K562 (cell line): ENCODE results near the gene PRRC2A. TPM values are rescaled to one million over a fixed set of nuclear protein-coding genes. Genes with fewer than 3 reads are reported as not detected.

Source experiments
- BACH1 ChIP-seq: fragments of 200-800 bp; sonication (Bioruptor generic); IDR thresholded peaks from 2 replicates; pipeline ENCODE4 v1.6.1; 2016; ENCODE audit warnings: missing genetic modification characterization, missing compliant biosample characterization
- BMI1 ChIP-seq: fragments of 150-350 bp; IDR thresholded peaks from 2 replicates; pipeline ENCODE4 v1.6.1; 2014; ENCODE audit warnings: low read length
- E2F3 ChIP-seq: fragments of 250-450 bp; sonication (Bioruptor Pico); IDR thresholded peaks from 2 replicates; pipeline ENCODE4 v1.4.0; 2020; ENCODE audit warnings: mild to moderate bottlenecking
- MAFG ChIP-seq: fragments of 450-650 bp; conservative IDR thresholded peaks from 2 replicates; pipeline ENCODE4 v1.6.1; 2016; ENCODE audit warnings: missing genetic modification characterization, missing compliant biosample characterization
- MCM2 ChIP-seq: fragments of 450-650 bp; IDR thresholded peaks from 2 replicates; pipeline ENCODE4 v1.6.1; 2017; ENCODE audit warnings: low read depth, mild to moderate bottlenecking
- MGA ChIP-seq: fragments of 450-650 bp; IDR thresholded peaks from 2 replicates; pipeline ENCODE4 v1.6.1; 2016; ENCODE audit warnings: mild to moderate bottlenecking, moderate library complexity
- NR2F6 ChIP-seq: fragments of 450-650 bp; formaldehyde crosslinking; IDR thresholded peaks from 2 replicates; pipeline ENCODE4 v1.4.0; 2020; ENCODE audit warnings: mild to moderate bottlenecking
- RNF2 ChIP-seq: sonication (generic); IDR thresholded peaks from 2 replicates; pipeline ENCODE4 v1.6.1; 2016
- SIRT6 ChIP-seq: IDR thresholded peaks from one replicate; pipeline ENCODE4 v1.6.1; 2012; ENCODE audit warnings: low read depth, mild to moderate bottlenecking, control low read depth, inconsistent platforms, low read length, moderate library complexity
- SMARCE1 ChIP-seq: fragments of 450-650 bp; IDR thresholded peaks from 2 replicates; pipeline ENCODE4 v1.7.1; 2016; ENCODE audit warnings: mild to moderate bottlenecking
- XRCC3 ChIP-seq: fragments of 450-650 bp; IDR thresholded peaks from 2 replicates; pipeline ENCODE4 v1.6.1; 2017; ENCODE audit warnings: mild to moderate bottlenecking, moderate library complexity
- ZNF41 ChIP-seq: fragments of 250-450 bp; sonication (Bioruptor Pico); conservative IDR thresholded peaks from 2 replicates; pipeline ENCODE4 v1.4.0; 2020; ENCODE audit warnings: mild to moderate bottlenecking
- polyA plus RNA-seq, 8 experiments: library from polyadenylated mRNA; depleted of rRNA in 4 of 8; stranded (reverse) in 5 of 8; unstranded in 3 of 8; fragments of >200 nt; fragmentation: Nextera tagmentation in 2 of 8; fragmentation: Illumina TruSeq in 1 of 8; extraction: Ambion mirVana in 2 of 8; extraction: Trizol in 1 of 8; gene quantifications; 2 replicates each; pipeline versions ENCODE4 v1.2.1 to v1.2.3, GENCODE V29; 2011 to 2014; ENCODE audit warnings: inconsistent platforms in 1 of 8, missing spikeins in 1 of 8
- total RNA-seq, 7 experiments: library from RNA; depleted of rRNA in 6 of 7; stranded (reverse); fragments of >200 nt in 6 of 7; fragmentation: Illumina TruSeq in 2 of 7; extraction: Trizol in 2 of 7; gene quantifications; 2 replicates each; pipeline versions ENCODE4 v1.2.1 to v1.2.3, GENCODE V29; 2011 to 2021; ENCODE audit warnings: low replicate concordance in 1 of 7

The PRRC2A gene
- total and polyA plus RNA-seq, 9 of the 15 experiments (the other 6 are each of a cell fraction or from before 2014, with no cell fraction given): 1.0 to 332 (median 63.0) TPM

- TF ChIP-seq MGA: no peak
- no peak for TF ChIP-seq MCM2
- TF ChIP-seq SMARCE1: peak; percentile 73; the same call in 1 of the 2 replicates
- no peak for TF ChIP-seq MAFG (tag)
- TF ChIP-seq BMI1: no peak
- no peak for TF ChIP-seq E2F3 (CRISPR knock-in tag)
- peak; percentile 20; the same call in 1 of the 2 replicates for TF ChIP-seq BACH1
- TF ChIP-seq SIRT6: no peak
- no peak for TF ChIP-seq XRCC3
- no peak for TF ChIP-seq ZNF41 (CRISPR knock-in tag)
- TF ChIP-seq RNF2: no peak
- TF ChIP-seq NR2F6 (CRISPR knock-in tag): no peak
These were observed 915 bp downstream of the PRRC2A start (continued) for GRCh38 chr6:31621320-31621939.
